G401 (cell line): ENCODE results near the gene HIGD2A. TPM values are rescaled to one million over a fixed set of nuclear protein-coding genes. Genes with fewer than 3 reads are reported as not detected.

Experiments used
- DNase-seq: peaks from one replicate; pipeline ENCODE4 v3.0.0-alpha.2; 2015; ENCODE audit warnings: low spot score
- in situ Hi-C: cut with HindIII; loops from 2 replicates; pipeline ENCODE4 v1.10.0; 2016; ENCODE audit warnings: low sequenced_read_pairs, mixed read lengths
- total RNA-seq: library from RNA; depleted of rRNA; stranded (reverse); fragments of >200 nt; shearing (Covaris generic); gene quantifications from 2 replicates; pipeline ENCODE4 v1.2.3, GENCODE V29; 2014

The HIGD2A gene
- total RNA-seq, 1 experiment from 2014 or later, result 119 TPM

GRCh38 chr5:176366232-176366894 lies 22.2 kb upstream of the HIGD2A start:
- no peak for DNase-seq
- in situ Hi-C loops, result no loop called here

DNA sequence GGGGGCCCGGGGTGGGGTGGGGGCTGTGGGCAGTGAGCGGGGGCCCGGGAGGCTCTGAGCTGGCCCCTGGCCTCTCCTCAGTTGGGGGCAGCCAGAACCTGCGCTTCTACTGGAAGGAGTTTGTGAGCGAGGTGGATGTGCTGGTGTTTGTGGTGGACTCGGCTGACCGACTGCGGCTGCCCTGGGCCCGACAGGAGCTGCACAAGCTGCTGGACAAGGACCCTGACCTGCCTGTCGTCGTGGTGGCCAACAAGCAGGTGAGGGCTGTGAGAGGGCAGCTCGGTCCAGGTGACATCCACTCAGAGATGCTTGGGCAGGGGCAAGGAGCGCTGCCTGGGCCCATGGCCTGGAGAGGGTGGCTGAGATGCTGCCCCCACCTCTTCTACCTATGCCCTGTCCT lies 19.8 kb upstream of the HIGD2A start:
- in situ Hi-C loops, result no loop called here
- no peak for DNase-seq

DNA sequence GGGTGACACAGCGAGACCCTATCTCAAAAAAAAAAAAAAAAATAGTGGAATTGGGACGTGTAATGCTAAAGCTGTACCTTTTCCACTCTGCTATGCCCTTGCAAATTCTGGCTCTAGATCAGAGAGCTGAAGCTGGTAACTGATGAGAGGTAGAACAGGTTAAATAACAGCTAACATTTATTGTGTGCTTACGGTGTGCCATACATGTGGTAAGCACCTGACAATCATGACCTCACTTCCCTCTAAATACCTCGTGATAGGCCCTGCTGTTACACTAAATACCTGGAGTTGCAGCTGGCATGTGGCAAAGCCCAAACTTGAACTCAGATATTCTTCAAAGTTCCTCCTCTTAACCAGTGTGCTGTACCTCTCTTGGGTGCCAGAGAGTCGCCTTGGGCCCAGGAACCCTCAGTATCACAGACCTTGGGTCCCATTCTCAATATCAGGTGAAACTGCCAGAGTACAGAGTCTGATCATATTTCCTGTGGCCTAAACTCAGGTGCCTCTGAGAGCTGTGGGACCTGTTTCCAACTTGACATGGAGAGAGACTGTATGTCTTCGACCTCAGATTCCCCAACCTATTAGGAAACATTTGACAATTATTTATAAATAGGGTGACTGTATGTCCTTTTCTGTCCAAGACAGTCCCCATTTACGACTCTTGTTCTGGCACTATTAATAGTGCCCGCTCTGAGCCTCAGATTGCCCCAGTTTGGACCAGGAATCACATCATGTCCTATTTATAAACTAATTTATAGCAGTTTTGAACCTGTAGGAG lies 18.4 kb upstream of the HIGD2A start:
- DNase-seq, result no peak
- in situ Hi-C loops, result no loop called here

DNA sequence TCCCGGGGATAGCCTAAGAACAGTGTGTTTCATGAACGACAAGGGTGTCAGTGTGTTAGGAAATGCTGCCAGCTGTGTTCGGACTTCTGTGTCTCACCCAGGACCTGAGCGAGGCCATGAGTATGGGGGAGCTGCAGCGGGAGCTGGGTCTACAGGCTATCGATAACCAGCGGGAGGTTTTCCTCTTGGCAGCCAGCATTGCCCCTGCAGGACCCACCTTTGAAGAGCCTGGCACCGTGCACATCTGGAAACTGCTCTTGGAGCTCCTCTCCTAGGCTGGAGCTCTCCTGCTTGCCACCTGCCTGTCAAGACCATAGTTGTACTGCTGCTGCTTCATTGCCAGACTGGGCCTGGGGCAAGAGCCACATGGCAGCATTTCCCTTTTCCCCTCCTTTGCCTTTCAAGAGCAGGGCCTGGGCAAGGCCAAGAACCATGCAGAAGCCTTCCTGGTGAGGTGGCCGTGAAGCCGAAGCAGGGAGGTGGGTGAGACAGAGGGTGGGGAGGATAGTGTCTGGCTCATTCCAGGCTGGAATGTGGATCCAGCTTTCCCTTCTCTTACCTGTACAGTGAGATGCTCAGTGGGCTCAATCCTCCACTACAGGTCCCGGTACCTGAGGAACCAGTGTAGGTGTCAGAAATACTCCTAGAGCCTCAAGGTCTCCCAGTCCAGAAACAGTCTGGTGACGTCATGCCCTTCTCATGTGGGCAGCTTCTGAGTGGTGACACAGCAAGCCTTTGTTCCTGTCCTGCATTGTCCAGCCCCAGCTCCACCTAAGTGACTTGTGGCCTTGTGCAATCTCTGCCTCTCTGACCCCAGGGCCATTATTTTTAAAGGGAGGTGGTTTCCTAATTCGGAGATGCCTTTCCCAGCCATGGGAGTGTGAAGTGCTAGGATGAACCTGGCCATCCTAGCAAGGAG lies 16.7 kb upstream of the HIGD2A start:
- in situ Hi-C loops, result no loop called here
- no peak for DNase-seq

- in situ Hi-C loops, result no loop called here
- DNase-seq, result no peak
These were observed 15.3 kb upstream of the HIGD2A start for GRCh38 chr5:176373100-176373818.

- in situ Hi-C loops, result no loop called here
These were observed 8.7 kb upstream of the HIGD2A start for GRCh38 chr5:176379881-176380280.

GRCh38 chr5:176381423-176381822 lies 7.1 kb upstream of the HIGD2A start:
- in situ Hi-C loops, result no loop called here
- DNase-seq, result no peak

More at GRCh38 chr5:176379881-176380280, 8.7 kb upstream of the HIGD2A start:
- DNase-seq, result no peak

GRCh38 chr5:176381979-176382378 lies 6.6 kb upstream of the HIGD2A start:
- in situ Hi-C loops, result no loop called here
- no peak for DNase-seq

DNA sequence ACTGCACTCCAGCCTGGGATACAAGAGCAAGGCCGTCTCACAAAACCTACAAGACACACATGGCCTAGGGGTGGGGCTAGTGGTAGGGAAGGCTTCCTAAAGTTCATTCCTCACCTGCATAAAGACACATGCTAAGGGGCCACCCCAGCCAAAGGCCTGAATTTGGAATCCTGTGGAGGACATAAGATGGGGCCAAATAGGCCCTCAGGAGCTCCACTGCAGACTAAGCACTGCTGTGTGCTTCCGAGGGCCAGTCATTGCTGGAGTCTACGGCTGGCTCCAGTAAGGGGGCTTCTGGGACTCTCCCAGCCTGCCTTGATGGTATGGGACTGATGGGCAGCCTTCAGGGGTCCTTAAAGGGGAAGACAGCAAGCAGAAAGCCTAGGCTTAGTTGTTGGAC lies 5.8 kb upstream of the HIGD2A start:
- no peak for DNase-seq
- in situ Hi-C loops, result no loop called here

DNA sequence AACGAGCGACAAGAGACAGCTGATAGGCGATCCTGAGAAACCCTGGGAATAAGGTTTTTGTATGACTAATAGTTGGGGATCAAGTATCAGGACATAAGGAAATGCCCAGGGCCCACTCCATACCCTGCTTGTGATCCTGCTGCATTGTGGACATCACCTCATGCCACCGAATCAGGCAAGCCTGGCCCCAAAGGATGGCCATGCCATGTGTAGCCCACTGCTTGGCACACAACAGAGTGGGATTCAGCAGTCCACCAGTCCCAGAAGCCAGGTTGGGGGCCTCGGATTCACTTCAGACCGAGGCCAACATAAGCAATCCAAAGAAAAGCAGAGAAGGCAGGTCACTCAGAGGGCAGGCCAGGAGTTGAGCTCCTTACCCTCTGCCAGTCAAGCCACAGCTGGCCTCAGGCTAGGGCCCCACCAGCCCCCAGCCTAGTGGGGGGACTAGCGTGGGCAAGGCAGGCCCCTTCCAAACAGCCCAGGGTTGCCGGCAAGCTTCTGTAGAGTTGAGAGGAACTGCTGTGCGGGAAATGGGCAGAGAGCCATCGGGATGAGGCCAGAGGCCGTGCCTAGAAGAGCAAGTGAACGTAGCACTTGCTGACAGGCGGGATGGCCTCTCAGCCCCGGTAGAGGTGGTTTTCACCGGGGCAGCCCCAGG lies 5.2 kb upstream of the HIGD2A start:
- in situ Hi-C loops, result no loop called here
- no peak for DNase-seq

DNA sequence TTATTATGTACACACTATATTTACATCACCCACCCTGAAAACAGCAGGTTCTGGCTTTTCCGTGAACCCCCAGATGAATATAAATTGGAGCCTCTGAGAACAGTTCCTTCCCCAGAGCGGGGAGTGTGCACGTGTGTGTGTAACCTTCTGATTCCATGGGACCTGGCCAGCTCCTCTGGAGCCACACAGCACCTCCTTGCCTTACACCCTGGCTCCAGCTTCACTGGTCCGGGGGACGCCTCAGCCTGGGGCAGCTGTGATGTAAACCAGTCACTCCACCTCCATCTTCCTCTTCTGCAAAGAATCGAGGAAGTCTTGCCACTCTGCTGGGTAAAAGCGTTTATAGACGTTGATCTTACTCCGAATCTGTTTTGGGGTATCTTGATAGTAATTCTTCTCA lies 4.6 kb upstream of the HIGD2A start:
- in situ Hi-C loops, result no loop called here
- DNase-seq, result no peak

DNA sequence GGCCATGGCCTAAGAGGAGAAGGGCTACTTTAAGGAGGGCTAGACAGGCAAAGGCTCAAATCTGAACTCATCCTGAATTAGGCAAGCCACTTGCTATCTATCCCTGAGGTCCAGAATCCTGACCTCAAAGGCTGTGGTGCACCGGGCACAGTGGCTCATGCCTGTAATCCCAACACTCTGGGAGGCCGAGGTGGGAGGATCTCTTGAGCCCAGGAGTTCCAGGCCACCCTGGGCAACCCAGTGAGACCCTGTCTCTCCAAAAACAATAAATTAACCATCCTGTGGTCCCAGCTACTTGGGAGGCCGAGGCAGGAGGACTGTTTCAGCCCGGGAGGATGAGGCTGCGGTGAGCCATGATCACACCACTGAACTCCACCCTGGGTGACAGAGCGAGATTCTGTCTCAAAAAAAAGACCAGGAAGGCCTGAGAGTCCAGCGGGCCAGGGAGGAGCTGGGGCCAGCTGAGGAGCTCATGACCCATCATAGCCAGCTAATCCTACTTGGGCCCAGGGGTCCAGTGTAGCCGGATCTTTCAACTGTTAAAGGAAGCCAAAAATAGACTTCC lies 4.1 kb upstream of the HIGD2A start:
- in situ Hi-C loops, result no loop called here

DNA sequence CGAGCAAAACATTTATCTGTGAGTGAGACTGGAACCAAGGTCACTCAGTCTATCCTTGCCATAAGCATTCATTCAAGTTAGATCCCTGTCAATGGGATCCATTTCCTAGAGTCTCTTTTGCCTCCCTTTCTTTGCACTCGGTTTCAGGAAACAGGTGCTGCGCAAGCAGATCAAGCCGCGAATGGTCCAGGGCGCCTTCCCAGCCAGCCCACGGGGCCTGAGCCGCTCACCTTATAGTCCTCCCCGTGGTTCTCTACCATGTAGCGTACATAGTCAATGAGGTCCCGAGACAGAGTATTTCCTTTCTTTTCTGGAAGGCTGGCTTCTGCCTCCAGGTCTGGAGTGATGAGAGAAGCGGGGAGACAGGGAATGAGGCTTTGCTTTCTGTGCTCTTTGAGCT lies 3.6 kb upstream of the HIGD2A start:
- in situ Hi-C loops, result no loop called here

More for the DNA sequence above, 4.1 kb upstream of the HIGD2A start:
- DNase-seq, result no peak

GRCh38 chr5:176386491-176386890 lies 2.1 kb upstream of the HIGD2A start:
- no peak for DNase-seq

More for the DNA sequence above, 3.6 kb upstream of the HIGD2A start:
- no peak for DNase-seq

GRCh38 chr5:176387384-176387925 lies 1.1 kb upstream of the HIGD2A start:
- DNase-seq, result no peak
- in situ Hi-C loops, result no loop called here

More at GRCh38 chr5:176386491-176386890, 2.1 kb upstream of the HIGD2A start:
- in situ Hi-C loops, result no loop called here

GRCh38 chr5:176388003-176388443 lies 528 bp upstream of the HIGD2A start:
- no peak for DNase-seq

GRCh38 chr5:176389135-176390123 lies 878 bp downstream of the HIGD2A start:
- DNase-seq, result no peak
- in situ Hi-C loops, result no loop called here

More at GRCh38 chr5:176388003-176388443, 528 bp upstream of the HIGD2A start:
- in situ Hi-C loops, result no loop called here
